Stimulated activated memory B cell treated with anti-CD40 and anti-IgM and Interleukin-4, amounts not matched to agents 10 μg/mL and 1 μg/mL and 100 μg/mL, for 72 hours (primary cell): ENCODE data around the gene ERBB4.

Experiments used
- ATAC-seq: fragments of 150-1000 bp; cut with Tn5 transposase; 2 replicates; pipeline ENCODE4 v1.10.0; 2021
- H3K27ac Mint-ChIP-seq: one replicate; pipeline ENCODE4 v1.8.0; 2022; ENCODE audit warnings: mild to moderate bottlenecking, mixed read lengths
- H3K27me3 Mint-ChIP-seq: one replicate; pipeline ENCODE4 v1.8.0; 2022; ENCODE audit warnings: mixed read lengths
- H3K36me3 Mint-ChIP-seq: one replicate; pipeline ENCODE4 v1.8.0; 2022; ENCODE audit warnings: mixed read lengths
- H3K4me1 Mint-ChIP-seq: one replicate; pipeline ENCODE4 v1.8.0; 2022; ENCODE audit warnings: mixed read lengths
- H3K4me3 Mint-ChIP-seq: one replicate; pipeline ENCODE4 v1.8.0; 2022; ENCODE audit warnings: mild to moderate bottlenecking, moderate library complexity, mixed read lengths
- H3K9me3 Mint-ChIP-seq: one replicate; pipeline ENCODE4 v1.8.0; 2022; ENCODE audit warnings: mixed read lengths

ERBB4 gene

GRCh38 chr2:212534336-212534735, 4.3 kb downstream of the ERBB4 start:
- Mint-ChIP-seq H3K4me3 (no peak overlapping the region), H3K4me1 (peaks cover 17% of the 10 kb centered on the region), H3K27me3 (peaks cover 50% of the 10 kb centered on the region), H3K27ac (no peak overlapping the region), H3K36me3 (no peaks in the 10 kb centered on the region), H3K9me3 (no peaks in the 10 kb centered on the region)
- ATAC-seq: no peak

GRCh38 chr2:212532585-212532984, 6.0 kb downstream of the ERBB4 start:
- Mint-ChIP-seq H3K27me3 (peaks cover 32% of the 10 kb centered on the region), H3K9me3 (no peaks in the 10 kb centered on the region)

GRCh38 chr2:212532087-212532486, 6.5 kb downstream of the ERBB4 start:
- ATAC-seq: no peak
- Mint-ChIP-seq H3K27ac (no peak overlapping the region), H3K9me3 (no peaks in the 10 kb centered on the region)

More at GRCh38 chr2:212532585-212532984, 6.0 kb downstream of the ERBB4 start:
- Mint-ChIP-seq H3K4me3 (no peak overlapping the region), H3K36me3 (no peaks in the 10 kb centered on the region), H3K4me1 (peaks cover 16% of the 10 kb centered on the region), H3K27ac (no peak overlapping the region)
- no peak for ATAC-seq

GRCh38 chr2:212531499-212531898, 7.1 kb downstream of the ERBB4 start:
- ATAC-seq: no peak
- Mint-ChIP-seq H3K4me3 (no peak overlapping the region), H3K27me3 (peaks cover 21% of the 10 kb centered on the region), H3K9me3 (no peaks in the 10 kb centered on the region), H3K36me3 (no peaks in the 10 kb centered on the region), H3K4me1 (peaks cover 5% of the 10 kb centered on the region), H3K27ac (no peak overlapping the region)

More at GRCh38 chr2:212532087-212532486, 6.5 kb downstream of the ERBB4 start:
- Mint-ChIP-seq H3K27me3 (peaks cover 27% of the 10 kb centered on the region), H3K36me3 (no peaks in the 10 kb centered on the region), H3K4me3 (no peak overlapping the region), H3K4me1 (peaks cover 11% of the 10 kb centered on the region)

- no peaks in the 10 kb centered on the region for H3K36me3 Mint-ChIP-seq
- H3K27ac Mint-ChIP-seq: no peak overlapping the region
- H3K4me1 Mint-ChIP-seq: no peaks in the 10 kb centered on the region
- H3K4me3 Mint-ChIP-seq: no peak overlapping the region
- no peaks in the 10 kb centered on the region for H3K9me3 Mint-ChIP-seq
- no peak for ATAC-seq
- peaks cover 16% of the 10 kb centered on the region for H3K27me3 Mint-ChIP-seq
Measured at GRCh38 chr2:212530991-212531390, 7.6 kb downstream of the ERBB4 start.

- Mint-ChIP-seq H3K36me3 (no peaks in the 10 kb centered on the region), H3K4me1 (no peaks in the 10 kb centered on the region), H3K27ac (no peak overlapping the region), H3K27me3 (peaks cover 12% of the 10 kb centered on the region), H3K9me3 (no peaks in the 10 kb centered on the region), H3K4me3 (no peak overlapping the region)
- ATAC-seq: no peak
Measured at GRCh38 chr2:212530373-212530772, 8.2 kb downstream of the ERBB4 start.

- no peak for ATAC-seq
- Mint-ChIP-seq H3K36me3 (no peaks in the 10 kb centered on the region), H3K4me3 (no peak overlapping the region), H3K27me3 (no peaks in the 10 kb centered on the region), H3K9me3 (no peaks in the 10 kb centered on the region), H3K4me1 (no peaks in the 10 kb centered on the region), H3K27ac (no peak overlapping the region)
Measured at GRCh38 chr2:212528106-212528856, 10.3 kb downstream of the ERBB4 start.

- no peak for ATAC-seq
- no peaks in the 10 kb centered on the region for H3K4me1 Mint-ChIP-seq
- H3K9me3 Mint-ChIP-seq: no peaks in the 10 kb centered on the region
- H3K27ac Mint-ChIP-seq: no peak overlapping the region
- no peaks in the 10 kb centered on the region for H3K27me3 Mint-ChIP-seq
- H3K36me3 Mint-ChIP-seq: no peaks in the 10 kb centered on the region
- H3K4me3 Mint-ChIP-seq: no peak overlapping the region
Measured at GRCh38 chr2:212526059-212526458, 12.5 kb downstream of the ERBB4 start.

GRCh38 chr2:212523756-212524155, 14.8 kb downstream of the ERBB4 start:
- H3K36me3 Mint-ChIP-seq: no peaks in the 10 kb centered on the region
- H3K9me3 Mint-ChIP-seq: no peaks in the 10 kb centered on the region
- no peaks in the 10 kb centered on the region for H3K27me3 Mint-ChIP-seq
- H3K4me3 Mint-ChIP-seq: no peak overlapping the region
- ATAC-seq: no peak
- no peaks in the 10 kb centered on the region for H3K4me1 Mint-ChIP-seq
- no peak overlapping the region for H3K27ac Mint-ChIP-seq

- Mint-ChIP-seq H3K9me3 (no peaks in the 10 kb centered on the region), H3K36me3 (no peaks in the 10 kb centered on the region), H3K27me3 (no peaks in the 10 kb centered on the region), H3K4me3 (no peak overlapping the region), H3K4me1 (no peaks in the 10 kb centered on the region), H3K27ac (no peak overlapping the region)
- no peak for ATAC-seq
Measured at GRCh38 chr2:212520340-212520739, 18.3 kb downstream of the ERBB4 start.

GRCh38 chr2:212517693-212518092, 20.9 kb downstream of the ERBB4 start:
- Mint-ChIP-seq H3K4me3 (no peak overlapping the region), H3K27ac (no peak overlapping the region), H3K4me1 (no peaks in the 10 kb centered on the region), H3K27me3 (no peaks in the 10 kb centered on the region), H3K36me3 (no peaks in the 10 kb centered on the region), H3K9me3 (no peaks in the 10 kb centered on the region)
- no peak for ATAC-seq

- H3K4me1 Mint-ChIP-seq: no peaks in the 10 kb centered on the region
- no peak for ATAC-seq
- H3K9me3 Mint-ChIP-seq: no peaks in the 10 kb centered on the region
- H3K36me3 Mint-ChIP-seq: no peaks in the 10 kb centered on the region
- no peak overlapping the region for H3K4me3 Mint-ChIP-seq
- no peaks in the 10 kb centered on the region for H3K27me3 Mint-ChIP-seq
- H3K27ac Mint-ChIP-seq: no peak overlapping the region
Measured at GRCh38 chr2:212505586-212505985, 33.0 kb downstream of the ERBB4 start.

GRCh38 chr2:212495046-212495445, 43.6 kb downstream of the ERBB4 start:
- H3K9me3 Mint-ChIP-seq: no peaks in the 10 kb centered on the region
- no peaks in the 10 kb centered on the region for H3K27me3 Mint-ChIP-seq
- H3K36me3 Mint-ChIP-seq: no peaks in the 10 kb centered on the region
- no peak overlapping the region for H3K27ac Mint-ChIP-seq
- H3K4me1 Mint-ChIP-seq: no peaks in the 10 kb centered on the region
- H3K4me3 Mint-ChIP-seq: no peak overlapping the region
- ATAC-seq: no peak

- ATAC-seq: no peak
- Mint-ChIP-seq H3K9me3 (no peaks in the 10 kb centered on the region), H3K36me3 (no peaks in the 10 kb centered on the region), H3K4me3 (no peak overlapping the region), H3K27me3 (no peaks in the 10 kb centered on the region), H3K4me1 (no peaks in the 10 kb centered on the region), H3K27ac (no peak overlapping the region)
Measured at GRCh38 chr2:212494418-212495020, 44.1 kb downstream of the ERBB4 start.

GRCh38 chr2:212489719-212490346, 48.8 kb downstream of the ERBB4 start:
- H3K27ac Mint-ChIP-seq: no peak overlapping the region
- H3K4me1 Mint-ChIP-seq: no peaks in the 10 kb centered on the region
- H3K4me3 Mint-ChIP-seq: no peak overlapping the region
- no peaks in the 10 kb centered on the region for H3K27me3 Mint-ChIP-seq
- no peaks in the 10 kb centered on the region for H3K36me3 Mint-ChIP-seq
- H3K9me3 Mint-ChIP-seq: peaks cover 3% of the 10 kb centered on the region
- ATAC-seq: no peak

- H3K27me3 Mint-ChIP-seq: no peaks in the 10 kb centered on the region
- ATAC-seq: no peak
- no peaks in the 10 kb centered on the region for H3K36me3 Mint-ChIP-seq
- peaks cover 3% of the 10 kb centered on the region for H3K9me3 Mint-ChIP-seq
- no peak overlapping the region for H3K4me3 Mint-ChIP-seq
- no peaks in the 10 kb centered on the region for H3K4me1 Mint-ChIP-seq
- H3K27ac Mint-ChIP-seq: no peak overlapping the region
Measured at GRCh38 chr2:212488611-212489010, 50.0 kb downstream of the ERBB4 start.
